Retina (tissue), 1 donor: ENCODE data around the gene LRP1-AS.

Source experiments
- DNase-seq: peaks from one replicate; pipeline ENCODE4 v3.0.0-alpha.2; 2016

LRP1-AS gene

GRCh38 chr12:57095440-57095839 lies 52.0 kb downstream of the LRP1-AS start:
- no peak for DNase-seq
